CD14-positive monocyte (primary cell): ENCODE measurements around the gene PCAT6. TPM values are rescaled to one million over a fixed set of nuclear protein-coding genes. Genes with fewer than 3 reads are reported as not detected.

Source experiments
- DNase-seq, 3 donors: peaks; one replicate each; pipeline ENCODE4 v3.0.0-alpha.2; 2011 to 2022
- H2AFZ ChIP-seq: 2 replicates; pipeline ENCODE4 v1.6.0; 2012; ENCODE audit warnings: mild to moderate bottlenecking, low read depth, low read length, inconsistent platforms; ENCODE audit not compliant: insufficient read depth, poor library complexity, severe bottlenecking
- H3K27ac ChIP-seq, 2 donors: 1 replicate in 1 of 2; 2 replicates in 1 of 2; pipeline ENCODE4 v1.5.1; 2012 to 2013; ENCODE audit warnings: low read length in 2 of 2, control low read depth in 1 of 2, inconsistent platforms in 1 of 2, low read depth in 1 of 2, mild to moderate bottlenecking in 1 of 2
- H3K27me3 ChIP-seq, 2 donors: one replicate each; pipeline versions ENCODE4 v1.6.0 to v1.6.1; 2011 to 2013; ENCODE audit warnings: low read length in 2 of 2; ENCODE audit not compliant: control insufficient read depth in 2 of 2, insufficient read depth in 2 of 2
- H3K36me3 ChIP-seq, 2 donors: replicated peaks in 1 of 2; 1 replicate in 1 of 2; 2 replicates in 1 of 2; pipeline versions ENCODE4 v1.5.1 to v1.6.1; 2012 to 2013; ENCODE audit warnings: low read length in 2 of 2, control low read depth in 1 of 2, inconsistent platforms in 1 of 2, mild to moderate bottlenecking in 1 of 2; ENCODE audit not compliant: insufficient read depth in 2 of 2, control insufficient read depth in 1 of 2
- H3K4me1 ChIP-seq, 2 donors: 1 replicate in 1 of 2; 2 replicates in 1 of 2; pipeline versions ENCODE4 v1.5.1 to v1.6.1; 2012 to 2013; ENCODE audit warnings: low read length in 2 of 2, control low read depth in 1 of 2, inconsistent platforms in 1 of 2, mild to moderate bottlenecking in 1 of 2, moderate library complexity in 1 of 2; ENCODE audit not compliant: insufficient read depth in 2 of 2, control insufficient read depth in 1 of 2
- H3K4me2 ChIP-seq: replicated peaks from 2 replicates; pipeline ENCODE3; 2012; ENCODE audit warnings: low read length, moderate library complexity, mild to moderate bottlenecking; ENCODE audit not compliant: poor library complexity, severe bottlenecking; ENCODE audit errors: extremely low read depth
- H3K4me3 ChIP-seq, 3 experiments: fragments of 200-600 bp in 1 of 3; sonication (generic) in 1 of 3; replicated peaks in 1 of 3; 1 replicate in 2 of 3; 2 replicates in 1 of 3; pipeline ENCODE4 v1.5.1; 2011 to 2013; ENCODE audit warnings: low read length in 3 of 3, mild to moderate bottlenecking in 3 of 3, control low read depth in 2 of 3, low read depth in 2 of 3, inconsistent platforms in 1 of 3, moderate library complexity in 1 of 3
- H3K79me2 ChIP-seq: 2 replicates; pipeline ENCODE4 v1.6.0; 2012; ENCODE audit warnings: mild to moderate bottlenecking, control low read depth, inconsistent platforms, low read length, moderate library complexity; ENCODE audit not compliant: insufficient read depth
- H3K9ac ChIP-seq: 2 replicates; pipeline ENCODE4 v1.6.0; 2017; ENCODE audit warnings: low read length, mild to moderate bottlenecking; ENCODE audit not compliant: insufficient read depth, poor library complexity, severe bottlenecking
- H3K9me3 ChIP-seq, 2 donors: replicated peaks in 1 of 2; 1 replicate in 1 of 2; 2 replicates in 1 of 2; pipeline versions ENCODE4 v1.5.1 to v1.6.1; 2012 to 2013; ENCODE audit warnings: low read length in 2 of 2, control low read depth in 1 of 2; ENCODE audit not compliant: control insufficient read depth in 1 of 2, insufficient read depth in 1 of 2
- H4K20me1 ChIP-seq: 2 replicates; pipeline ENCODE4 v1.6.0; 2012; ENCODE audit warnings: mild to moderate bottlenecking, low read length, control low read depth, moderate library complexity; ENCODE audit not compliant: insufficient read depth
- H3K27ac Mint-ChIP-seq, 7 donors: one replicate each; pipeline ENCODE4 v1.8.0; 2020; ENCODE audit warnings: mild to moderate bottlenecking in 7 of 7, mixed read lengths in 7 of 7, moderate library complexity in 6 of 7, inconsistent platforms in 2 of 7
- H3K27me3 Mint-ChIP-seq, 3 donors: one replicate each; pipeline ENCODE4 v1.8.0; 2021 to 2022; ENCODE audit warnings: low read depth in 3 of 3, mild to moderate bottlenecking in 3 of 3, mixed read lengths in 3 of 3, moderate library complexity in 3 of 3, inconsistent platforms in 1 of 3
- H3K36me3 Mint-ChIP-seq, 2 donors: one replicate each; pipeline ENCODE4 v1.8.0; 2020; ENCODE audit warnings: mixed read lengths in 2 of 2, inconsistent platforms in 1 of 2, mild to moderate bottlenecking in 1 of 2
- H3K4me1 Mint-ChIP-seq: one replicate; pipeline ENCODE4 v1.8.0; 2020; ENCODE audit warnings: mild to moderate bottlenecking, mixed read lengths
- H3K4me3 Mint-ChIP-seq, 2 donors: one replicate each; pipeline ENCODE4 v1.8.0; 2020; ENCODE audit warnings: mild to moderate bottlenecking in 2 of 2, mixed read lengths in 2 of 2, moderate library complexity in 1 of 2
- H3K9me3 Mint-ChIP-seq, 7 donors: one replicate each; pipeline ENCODE4 v1.8.0; 2020 to 2022; ENCODE audit warnings: mixed read lengths in 7 of 7, mild to moderate bottlenecking in 6 of 7, moderate library complexity in 6 of 7, inconsistent platforms in 2 of 7
- WGBS: methylation state at CpG from one replicate; pipeline ENCODE4 v1.1.5; 2013; ENCODE audit warnings: missing lambda C conversion rate; ENCODE audit not compliant: insufficient coverage; 5-methylcytosine and 5-hydroxymethylcytosine counted together
- intact Hi-C, 2 donors: fragments of 100-400 bp; cut with micrococcal nuclease; formaldehyde crosslinking; loops; one replicate each; pipeline versions ENCODE4 v1.15.0 to v1.15.1; 2023
- polyA plus RNA-seq, 3 donors: library from polyadenylated mRNA; depleted of rRNA in 1 of 3; unstranded in 2 of 3; stranded (reverse) in 1 of 3; fragments of 300-500 nt in 2 of 3; fragments of >200 nt in 1 of 3; fragmentation: Illumina TruSeq in 2 of 3; gene quantifications; 1 replicate in 2 of 3; 2 replicates in 1 of 3; pipeline ENCODE4 v1.2.3, GENCODE V29; 2012 to 2021
- TF ChIP-seq, protein P1 (sequence below): fragments of 200-600 bp; IDR thresholded peaks from one replicate; pipeline ENCODE4 v1.8.0; 2022; ENCODE audit warnings: antibody characterized with exemption, mild to moderate bottlenecking

The PCAT6 gene
- polyA plus RNA-seq, 3 donors, result 1.0 TPM; not detected in 2

DNA sequence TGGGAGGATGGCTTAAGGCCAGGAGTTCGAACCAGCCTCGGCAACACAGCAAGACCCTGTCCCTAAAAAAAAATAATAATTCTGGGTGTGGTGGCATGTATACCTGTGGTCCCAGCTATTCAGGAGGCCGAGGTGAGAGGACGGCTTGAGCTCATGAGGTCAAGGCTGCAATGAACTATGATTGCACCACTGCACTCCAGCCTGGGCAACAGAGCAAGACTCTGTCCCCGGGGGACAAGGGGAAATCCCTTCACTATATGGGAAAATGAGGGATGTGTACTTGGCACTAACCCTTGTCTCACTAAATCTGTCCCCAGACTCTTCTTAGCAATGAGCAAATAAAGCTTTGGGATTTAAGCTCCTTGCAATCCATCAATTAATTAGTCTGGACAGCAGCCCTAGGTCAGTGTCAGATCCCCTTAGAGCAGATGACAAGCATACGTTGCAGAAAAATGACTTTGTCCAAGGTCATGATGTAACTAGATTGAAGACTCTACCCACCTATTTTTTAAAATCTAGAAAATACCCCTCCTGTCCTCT lies 11.9 kb upstream of the PCAT6 start:
- H3K27me3 ChIP-seq, result no peaks in the 10 kb centered on the region
- H3K9ac ChIP-seq, result no peak overlapping the region
- H3K4me1 Mint-ChIP-seq, result peaks cover 20% of the 10 kb centered on the region
- H3K27ac Mint-ChIP-seq, result peak overlapping the region in 1 of 7 donors; percentile 30
- H2AFZ ChIP-seq, result no peak overlapping the region
- no peak overlapping the region for H3K27ac ChIP-seq
- DNase-seq, result no peak
- no peaks in the 10 kb centered on the region for H3K9me3 ChIP-seq
- TF ChIP-seq, protein P1, sequence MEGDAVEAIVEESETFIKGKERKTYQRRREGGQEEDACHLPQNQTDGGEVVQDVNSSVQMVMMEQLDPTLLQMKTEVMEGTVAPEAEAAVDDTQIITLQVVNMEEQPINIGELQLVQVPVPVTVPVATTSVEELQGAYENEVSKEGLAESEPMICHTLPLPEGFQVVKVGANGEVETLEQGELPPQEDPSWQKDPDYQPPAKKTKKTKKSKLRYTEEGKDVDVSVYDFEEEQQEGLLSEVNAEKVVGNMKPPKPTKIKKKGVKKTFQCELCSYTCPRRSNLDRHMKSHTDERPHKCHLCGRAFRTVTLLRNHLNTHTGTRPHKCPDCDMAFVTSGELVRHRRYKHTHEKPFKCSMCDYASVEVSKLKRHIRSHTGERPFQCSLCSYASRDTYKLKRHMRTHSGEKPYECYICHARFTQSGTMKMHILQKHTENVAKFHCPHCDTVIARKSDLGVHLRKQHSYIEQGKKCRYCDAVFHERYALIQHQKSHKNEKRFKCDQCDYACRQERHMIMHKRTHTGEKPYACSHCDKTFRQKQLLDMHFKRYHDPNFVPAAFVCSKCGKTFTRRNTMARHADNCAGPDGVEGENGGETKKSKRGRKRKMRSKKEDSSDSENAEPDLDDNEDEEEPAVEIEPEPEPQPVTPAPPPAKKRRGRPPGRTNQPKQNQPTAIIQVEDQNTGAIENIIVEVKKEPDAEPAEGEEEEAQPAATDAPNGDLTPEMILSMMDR, result no peak
- WGBS, result 76% methylated on average over 2 of the region's 6 CpGs
- H3K27me3 Mint-ChIP-seq, result peaks cover 0 to 2% (median 0%) of the 10 kb centered on the region in 3 donors
- intact Hi-C loops, result no loop called here
- H3K36me3 Mint-ChIP-seq, result peaks cover 0 to 6% of the 10 kb centered on the region in 2 donors
- no peaks in the 10 kb centered on the region for H3K36me3 ChIP-seq
- H3K4me3 Mint-ChIP-seq, result no peak overlapping the region
- H3K9me3 Mint-ChIP-seq, result peaks cover 0 to 2% (median 0%) of the 10 kb centered on the region in 7 donors
- H3K79me2 ChIP-seq, result peaks cover 83% of the 10 kb centered on the region
- H4K20me1 ChIP-seq, result peaks cover 82% of the 10 kb centered on the region
- H3K4me1 ChIP-seq, result peaks cover 10 to 11% of the 10 kb centered on the region in 2 donors
- H3K4me2 ChIP-seq, result no peak overlapping the region
- no peak overlapping the region for H3K4me3 ChIP-seq

DNA sequence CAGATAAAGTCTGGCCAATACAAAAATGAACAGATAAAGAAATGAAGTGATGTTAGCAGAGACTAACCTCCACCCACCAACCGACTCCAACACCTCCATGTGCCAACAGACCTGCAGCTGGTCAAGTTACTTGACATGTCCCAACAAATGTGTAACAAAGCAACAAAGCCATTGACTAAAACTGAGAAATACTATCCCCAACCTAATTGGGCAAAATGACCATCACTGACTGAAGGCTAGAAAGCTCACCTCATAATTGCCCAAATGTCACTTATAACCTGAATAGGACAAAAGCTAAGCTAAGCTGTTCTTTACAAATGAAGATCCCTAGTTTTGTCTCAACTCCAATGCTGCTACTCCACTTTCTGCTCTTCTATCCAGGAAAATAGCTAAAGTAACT lies 10.0 kb upstream of the PCAT6 start:
- no peak overlapping the region for H3K4me3 ChIP-seq
- H3K79me2 ChIP-seq, result peaks cover 92% of the 10 kb centered on the region
- H4K20me1 ChIP-seq, result peaks cover 83% of the 10 kb centered on the region
- no peak overlapping the region for H3K27ac Mint-ChIP-seq
- H3K36me3 Mint-ChIP-seq, result peaks cover 0 to 6% of the 10 kb centered on the region in 2 donors
- H3K4me2 ChIP-seq, result no peak overlapping the region
- peaks cover 0 to 2% (median 0%) of the 10 kb centered on the region in 3 donors for H3K27me3 Mint-ChIP-seq
- WGBS, result 60% methylated on average over 1 of the region's 1 CpG
- peaks cover 26% of the 10 kb centered on the region for H3K4me1 Mint-ChIP-seq
- H3K9ac ChIP-seq, result no peak overlapping the region
- no peak for DNase-seq
- H3K9me3 ChIP-seq, result no peaks in the 10 kb centered on the region
- H3K27ac ChIP-seq, result no peak overlapping the region
- H2AFZ ChIP-seq, result no peak overlapping the region
- H3K4me3 Mint-ChIP-seq, result no peak overlapping the region
- intact Hi-C loops, result no loop called here
- no peaks in the 10 kb centered on the region for H3K27me3 ChIP-seq
- peaks cover 0 to 2% (median 0%) of the 10 kb centered on the region in 7 donors for H3K9me3 Mint-ChIP-seq
- peaks cover 11 to 13% of the 10 kb centered on the region in 2 donors for H3K4me1 ChIP-seq
- no peaks in the 10 kb centered on the region for H3K36me3 ChIP-seq
- TF ChIP-seq, protein P1, result no peak
